Measurements from ENCODE around the gene LRRC7. TPM values are rescaled to one million over a fixed set of nuclear protein-coding genes. Genes with fewer than 3 reads are reported as not detected.

The LRRC7 gene
- total RNA-seq, result 1.7 TPM

DNA sequence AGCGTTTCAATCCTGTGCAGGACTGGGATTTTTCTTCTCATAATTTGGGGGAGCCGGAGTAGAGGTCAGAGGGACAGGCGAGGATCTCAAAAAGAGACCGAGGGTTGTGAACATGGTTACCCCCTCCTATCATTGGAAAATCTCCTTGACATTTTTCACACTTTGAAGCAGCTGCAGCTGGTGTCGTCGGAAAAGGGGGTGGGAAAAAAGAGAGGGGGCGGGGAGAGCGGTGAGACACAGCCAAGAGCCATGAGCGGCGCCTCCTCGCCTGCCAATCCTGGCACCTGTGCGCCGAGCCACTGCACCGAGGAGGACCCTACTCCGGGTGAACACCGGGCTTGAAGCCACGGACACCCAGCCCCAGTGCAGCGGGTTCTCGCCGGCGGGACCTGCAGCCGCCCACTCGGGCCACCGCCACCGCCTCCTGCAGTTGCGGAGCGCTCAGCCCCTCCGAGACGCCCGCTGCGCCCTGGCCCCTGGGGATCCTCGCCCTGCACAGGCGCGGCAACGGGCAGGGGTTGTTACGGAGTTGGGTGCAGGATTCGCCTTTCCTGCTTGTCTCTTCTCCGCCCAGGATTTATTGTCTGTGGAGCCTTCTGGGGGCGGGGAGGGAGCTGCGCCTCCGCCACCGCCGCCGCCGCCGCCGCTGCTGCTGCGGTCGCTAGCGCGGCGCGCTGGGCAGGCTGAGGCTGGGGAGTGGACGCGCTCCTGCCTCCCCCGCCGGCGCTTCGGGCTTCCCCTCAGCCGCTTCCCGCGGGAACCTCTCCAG, at the start of gene LRRC7:
TSS of gene LRRC7 (plus strand) at position 271 of the 769 bp plus-strand sequence. CDS start 718 bp downstream, outside the sequence.
- H3K27me3 ChIP-seq (ENCODE audit: insufficient read depth, low read length), result peaks cover 53% of the 10 kb centered on the region
- no peak within 1 kb of the TSS for H3K4me3 ChIP-seq (ENCODE audit: low read length)
- H3K9me3 ChIP-seq (ENCODE audit: low read depth, low read length), result no peaks in the 10 kb centered on the region
- H3K4me1 ChIP-seq (ENCODE audit: insufficient read depth, low read length), result no peaks in the 10 kb centered on the region

DNA sequence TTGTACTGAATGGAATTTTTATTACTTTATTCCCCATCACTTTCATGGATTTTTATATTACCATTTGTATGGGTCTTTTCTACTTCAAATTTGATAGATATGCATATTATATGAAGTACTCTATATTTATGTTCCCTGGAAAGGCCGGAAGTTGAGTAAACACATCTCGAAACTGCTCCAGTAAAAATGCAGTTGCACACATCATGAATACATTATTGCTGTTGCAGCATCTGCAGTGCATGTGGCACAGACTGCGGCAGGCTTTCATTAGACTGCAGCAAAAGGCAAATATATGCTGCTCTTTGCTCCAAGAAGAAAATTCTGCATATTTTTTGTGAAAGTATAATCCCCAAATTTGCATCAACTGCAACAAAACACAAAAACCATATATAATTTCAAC, 48.7 kb upstream of the LRRC7 start:
- Histone ChIP-seq H3K4me1 (ENCODE audit: insufficient read depth, low read length) (no peaks in the 10 kb centered on the region), H3K27me3 (ENCODE audit: insufficient read depth, low read length) (no peaks in the 10 kb centered on the region), H3K9me3 (ENCODE audit: low read depth, low read length) (no peaks in the 10 kb centered on the region), H3K4me3 (ENCODE audit: low read length) (no peak overlapping the region)

DNA sequence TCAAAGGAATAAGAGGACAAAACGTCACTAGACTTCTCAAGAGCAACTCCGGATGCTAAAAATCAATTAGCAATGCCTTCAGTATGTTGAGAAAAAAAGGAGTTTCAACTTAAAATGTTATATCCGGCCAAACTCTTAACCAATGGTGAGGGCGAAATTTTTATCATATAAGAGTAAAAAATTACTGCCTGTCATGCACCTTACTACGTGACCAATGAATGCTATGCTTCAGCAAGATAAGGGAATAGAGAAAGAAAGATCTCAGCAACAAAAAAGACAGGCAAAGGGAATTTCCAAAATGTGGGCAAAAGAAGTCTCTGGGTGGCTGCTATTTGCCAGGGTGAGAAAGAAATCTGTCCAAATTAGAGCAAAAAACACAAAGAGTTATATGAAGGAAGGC, 47.4 kb upstream of the LRRC7 start:
- H3K9me3 ChIP-seq (ENCODE audit: low read depth, low read length), result no peaks in the 10 kb centered on the region
- H3K4me1 ChIP-seq (ENCODE audit: insufficient read depth, low read length), result no peaks in the 10 kb centered on the region
- no peak overlapping the region for H3K4me3 ChIP-seq (ENCODE audit: low read length)
- no peaks in the 10 kb centered on the region for H3K27me3 ChIP-seq (ENCODE audit: insufficient read depth, low read length)

DNA sequence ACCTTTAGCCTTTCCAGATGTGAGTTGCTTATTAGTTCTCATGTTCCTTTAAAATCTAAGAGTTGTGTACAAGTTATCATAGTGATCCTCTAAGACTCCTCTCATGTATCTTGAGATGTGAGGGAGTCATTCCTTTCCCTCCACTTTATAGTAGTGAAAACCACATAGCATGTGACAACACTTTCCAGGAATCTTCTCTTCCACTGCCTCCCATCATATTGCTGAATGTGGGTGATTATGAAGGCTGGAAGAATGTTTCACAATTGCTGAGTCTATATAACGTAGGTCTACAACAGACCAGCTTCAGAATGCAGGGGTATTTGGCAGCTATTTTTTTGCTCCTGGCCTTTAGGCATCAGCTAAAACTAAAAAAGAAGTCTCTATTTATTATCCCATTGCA, 44.7 kb upstream of the LRRC7 start:
- H3K4me1 ChIP-seq (ENCODE audit: insufficient read depth, low read length), result no peaks in the 10 kb centered on the region
- no peak overlapping the region for H3K4me3 ChIP-seq (ENCODE audit: low read length)
- no peaks in the 10 kb centered on the region for H3K27me3 ChIP-seq (ENCODE audit: insufficient read depth, low read length)
- H3K9me3 ChIP-seq (ENCODE audit: low read depth, low read length), result no peaks in the 10 kb centered on the region

DNA sequence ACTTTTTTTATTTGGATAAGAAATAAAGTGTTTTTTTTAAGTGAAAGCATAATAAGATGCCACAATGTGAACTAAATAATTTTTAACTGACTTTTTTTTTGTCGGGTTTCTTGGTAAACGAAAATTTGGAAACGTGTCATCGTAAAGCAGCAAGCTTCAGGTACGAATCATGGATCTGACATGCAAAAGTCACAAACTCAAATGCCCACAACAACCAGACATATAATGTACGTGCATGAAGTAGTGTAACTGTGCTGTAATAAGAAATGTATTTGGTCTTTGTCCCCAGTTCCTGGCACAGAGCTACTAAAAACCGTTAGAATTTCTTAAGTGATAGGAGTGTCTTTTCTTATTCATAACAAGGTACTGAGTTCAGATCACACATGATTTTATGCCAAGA, 44.3 kb upstream of the LRRC7 start:
- H3K27me3 ChIP-seq (ENCODE audit: insufficient read depth, low read length), result no peaks in the 10 kb centered on the region
- no peaks in the 10 kb centered on the region for H3K9me3 ChIP-seq (ENCODE audit: low read depth, low read length)
- H3K4me1 ChIP-seq (ENCODE audit: insufficient read depth, low read length), result no peaks in the 10 kb centered on the region
- no peak overlapping the region for H3K4me3 ChIP-seq (ENCODE audit: low read length)

DNA sequence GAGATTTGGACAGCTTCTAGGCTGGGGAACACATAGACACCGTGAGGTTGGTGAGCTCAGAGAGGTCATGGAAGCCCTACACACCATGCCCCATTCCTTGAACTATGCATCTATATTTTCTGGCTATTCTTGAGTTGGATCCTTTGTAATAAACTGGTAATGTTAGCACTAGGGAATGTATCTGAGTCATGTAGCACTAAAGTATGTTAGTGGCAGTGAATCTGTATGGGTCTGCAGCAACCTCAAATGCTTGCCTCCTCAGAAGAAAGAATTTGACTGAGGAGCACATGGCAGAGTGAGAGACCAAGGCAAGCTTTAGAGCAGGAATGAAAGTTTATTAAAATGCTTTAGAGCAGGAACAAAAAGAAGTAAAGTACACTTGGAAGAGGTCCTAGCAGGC, 43.7 kb upstream of the LRRC7 start:
- no peaks in the 10 kb centered on the region for H3K4me1 ChIP-seq (ENCODE audit: insufficient read depth, low read length)
- H3K27me3 ChIP-seq (ENCODE audit: insufficient read depth, low read length), result no peaks in the 10 kb centered on the region
- H3K4me3 ChIP-seq (ENCODE audit: low read length), result no peak overlapping the region
- H3K9me3 ChIP-seq (ENCODE audit: low read depth, low read length), result no peaks in the 10 kb centered on the region

DNA sequence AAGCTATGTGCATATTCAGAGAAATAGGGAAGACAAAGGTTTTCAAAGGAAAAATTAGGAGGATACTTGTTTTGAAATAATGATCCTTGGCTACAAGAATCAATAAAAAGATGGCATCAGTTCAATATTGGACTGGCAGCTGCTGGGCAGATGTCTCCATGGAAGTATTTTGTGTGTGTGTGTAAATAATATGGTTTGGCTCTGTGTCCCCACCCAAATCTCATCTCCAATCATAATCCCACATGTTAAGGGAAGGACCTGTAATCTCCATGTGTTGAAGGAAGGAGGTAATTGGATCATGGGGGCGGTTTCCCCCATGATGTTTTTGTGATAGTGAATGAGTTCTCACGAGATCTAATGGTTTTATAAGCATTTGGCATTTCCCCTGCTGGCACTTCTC, 40.4 kb upstream of the LRRC7 start:
- Histone ChIP-seq H3K9me3 (ENCODE audit: low read depth, low read length) (no peaks in the 10 kb centered on the region), H3K4me3 (ENCODE audit: low read length) (no peak overlapping the region)

DNA sequence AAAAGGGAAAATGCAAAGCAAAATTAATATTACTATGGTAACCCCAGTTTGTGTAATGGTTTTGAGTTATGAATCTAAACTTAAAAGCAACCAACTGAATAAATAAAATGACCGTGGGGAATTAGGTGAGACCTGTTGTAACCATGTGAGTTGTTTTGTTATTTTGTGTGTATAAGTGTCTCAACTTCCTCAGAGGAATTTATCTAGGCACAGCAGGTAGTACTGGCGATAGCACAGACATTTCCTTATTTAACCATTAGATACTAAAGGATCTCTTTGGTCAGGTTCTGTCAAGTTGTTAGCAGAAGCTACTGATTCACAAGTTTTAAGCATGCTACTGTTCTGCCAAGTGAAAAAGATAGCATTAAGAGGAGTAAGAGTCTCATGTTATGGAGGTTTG, 39.3 kb upstream of the LRRC7 start:
- H3K4me3 ChIP-seq (ENCODE audit: low read length), result no peak overlapping the region

More for the DNA sequence above, 40.4 kb upstream of the LRRC7 start:
- Histone ChIP-seq H3K4me1 (ENCODE audit: insufficient read depth, low read length) (no peaks in the 10 kb centered on the region), H3K27me3 (ENCODE audit: insufficient read depth, low read length) (no peaks in the 10 kb centered on the region)

DNA sequence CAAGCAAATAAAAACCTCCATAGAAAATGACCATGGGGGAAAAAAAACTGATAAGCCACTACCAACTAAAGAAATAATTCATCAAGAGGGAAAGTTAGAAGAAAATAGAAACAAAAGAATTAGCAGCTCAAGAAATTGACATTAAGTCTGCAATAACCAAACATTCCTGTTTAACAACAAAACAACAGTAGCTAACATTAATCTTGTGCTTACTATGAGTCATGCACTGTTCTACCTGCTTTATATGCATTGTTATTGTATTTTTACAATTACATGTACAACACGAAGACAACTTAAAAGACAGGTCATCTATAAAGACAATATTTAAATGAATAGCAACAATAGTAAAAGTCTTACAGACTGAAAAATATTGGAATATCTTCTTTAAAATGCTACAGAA, 34.4 kb upstream of the LRRC7 start:
- Histone ChIP-seq H3K27me3 (ENCODE audit: insufficient read depth, low read length) (no peaks in the 10 kb centered on the region), H3K9me3 (ENCODE audit: low read depth, low read length) (no peaks in the 10 kb centered on the region), H3K4me1 (ENCODE audit: insufficient read depth, low read length) (no peaks in the 10 kb centered on the region), H3K4me3 (ENCODE audit: low read length) (no peak overlapping the region)

More for the DNA sequence above, 39.3 kb upstream of the LRRC7 start:
- Histone ChIP-seq H3K4me1 (ENCODE audit: insufficient read depth, low read length) (no peaks in the 10 kb centered on the region), H3K27me3 (ENCODE audit: insufficient read depth, low read length) (no peaks in the 10 kb centered on the region), H3K9me3 (ENCODE audit: low read depth, low read length) (no peaks in the 10 kb centered on the region)

DNA sequence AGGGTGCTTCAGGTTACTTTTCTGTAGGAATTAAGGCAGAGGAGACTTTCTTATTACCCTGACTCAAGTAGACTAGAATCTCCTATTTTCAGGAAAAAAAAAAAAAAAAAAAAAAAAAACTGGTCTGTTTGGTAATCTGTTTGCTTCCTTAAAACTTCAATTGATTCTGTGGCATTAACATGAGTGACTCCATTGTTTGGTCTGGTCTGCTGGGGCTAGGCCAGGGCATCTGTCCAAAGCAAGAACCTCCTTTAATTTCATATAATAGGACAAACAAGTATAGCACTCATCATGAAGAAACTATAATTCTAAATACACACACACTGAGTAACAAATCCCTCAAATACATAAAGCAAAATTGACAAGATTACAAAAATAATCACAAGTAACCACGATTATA, 32.9 kb upstream of the LRRC7 start:
- no peak overlapping the region for H3K4me3 ChIP-seq (ENCODE audit: low read length)

DNA sequence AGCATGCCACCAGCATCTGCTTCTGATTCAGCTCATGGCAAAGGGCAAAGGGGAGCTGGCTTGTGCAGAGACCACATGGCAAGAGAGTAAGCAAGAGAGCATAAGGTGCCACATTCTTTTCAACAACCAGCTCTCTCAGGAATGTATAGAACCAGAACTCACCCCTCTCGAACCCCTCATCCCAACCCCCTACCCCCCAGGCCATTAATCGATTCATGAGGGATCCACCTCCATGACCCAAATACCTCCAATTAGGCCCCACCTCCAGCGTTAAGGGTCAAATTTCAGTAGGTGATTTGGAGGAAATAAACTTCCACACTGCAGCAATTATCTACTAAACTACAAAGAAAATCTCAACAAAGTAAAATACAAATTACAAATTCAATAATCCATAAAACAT, 32.2 kb upstream of the LRRC7 start:
- Histone ChIP-seq H3K4me3 (ENCODE audit: low read length) (no peak overlapping the region), H3K9me3 (ENCODE audit: low read depth, low read length) (no peaks in the 10 kb centered on the region), H3K4me1 (ENCODE audit: insufficient read depth, low read length) (no peaks in the 10 kb centered on the region), H3K27me3 (ENCODE audit: insufficient read depth, low read length) (no peaks in the 10 kb centered on the region)

More for the DNA sequence above, 32.9 kb upstream of the LRRC7 start:
- no peaks in the 10 kb centered on the region for H3K4me1 ChIP-seq (ENCODE audit: insufficient read depth, low read length)
- H3K27me3 ChIP-seq (ENCODE audit: insufficient read depth, low read length), result no peaks in the 10 kb centered on the region
- no peaks in the 10 kb centered on the region for H3K9me3 ChIP-seq (ENCODE audit: low read depth, low read length)

DNA sequence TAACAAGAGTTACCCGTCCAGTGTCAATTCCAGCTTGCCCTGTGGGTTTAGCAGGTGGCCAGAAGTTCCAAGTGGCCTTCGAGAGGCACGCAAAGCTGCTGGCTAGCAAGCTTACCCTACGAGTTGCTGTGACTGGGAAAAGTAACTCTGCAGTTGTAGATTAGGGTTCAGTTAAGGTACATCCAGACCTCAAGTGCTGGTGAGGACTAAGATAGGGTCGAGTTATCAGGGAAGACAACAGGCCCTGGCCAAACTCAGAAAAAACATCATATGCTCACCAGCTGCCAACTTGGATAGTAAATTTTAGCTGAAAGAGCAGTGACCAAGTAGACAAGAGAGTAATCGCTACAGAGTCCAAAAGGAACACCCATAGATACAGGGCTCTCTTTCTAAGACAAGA, 27.7 kb upstream of the LRRC7 start:
- Histone ChIP-seq H3K4me1 (ENCODE audit: insufficient read depth, low read length) (no peaks in the 10 kb centered on the region), H3K4me3 (ENCODE audit: low read length) (no peak overlapping the region), H3K9me3 (ENCODE audit: low read depth, low read length) (no peaks in the 10 kb centered on the region), H3K27me3 (ENCODE audit: insufficient read depth, low read length) (no peaks in the 10 kb centered on the region)

DNA sequence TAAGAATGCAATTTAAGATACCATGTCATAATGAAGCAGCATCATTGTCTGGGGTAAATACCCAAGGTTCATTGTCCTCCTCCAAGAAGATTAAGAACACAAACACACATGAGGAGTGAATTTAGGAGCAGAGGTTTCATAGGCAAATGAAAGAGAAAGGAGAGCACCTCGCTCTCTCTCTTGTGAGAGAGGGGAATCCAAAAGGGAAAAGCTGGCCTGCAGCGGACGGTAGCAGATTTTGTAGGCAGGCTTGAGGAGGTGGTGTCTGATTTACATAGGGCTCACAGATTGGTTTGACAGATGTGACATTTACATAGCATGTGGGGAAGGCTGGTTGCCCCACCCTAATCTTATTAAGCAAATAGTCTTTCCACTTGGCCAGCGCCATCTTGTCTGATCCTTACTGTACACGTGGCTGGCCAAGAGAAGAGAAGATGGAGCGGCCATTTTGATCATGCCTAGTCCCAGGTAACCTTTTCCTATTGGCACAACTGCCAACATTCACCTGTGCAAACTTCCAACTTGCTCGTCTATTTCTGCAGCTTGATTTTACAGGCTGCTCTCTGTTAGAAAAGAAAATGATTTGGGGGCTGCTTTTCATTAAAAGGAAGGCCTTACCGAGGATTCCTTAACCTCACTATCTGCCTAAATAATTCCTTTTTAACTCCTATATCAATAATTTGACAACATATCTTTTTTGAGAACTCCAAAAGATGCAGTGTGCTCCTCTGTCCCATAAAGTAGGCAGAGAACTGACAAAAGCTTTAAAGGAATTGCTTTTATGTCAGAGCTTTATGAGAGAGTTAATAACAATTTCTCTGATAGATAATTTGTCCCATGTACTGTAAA, 16.0 kb upstream of the LRRC7 start:
- H3K27me3 ChIP-seq (ENCODE audit: insufficient read depth, low read length), result no peaks in the 10 kb centered on the region
- H3K4me1 ChIP-seq (ENCODE audit: insufficient read depth, low read length), result no peaks in the 10 kb centered on the region
- no peaks in the 10 kb centered on the region for H3K9me3 ChIP-seq (ENCODE audit: low read depth, low read length)
- H3K4me3 ChIP-seq (ENCODE audit: low read length), result no peak overlapping the region

DNA sequence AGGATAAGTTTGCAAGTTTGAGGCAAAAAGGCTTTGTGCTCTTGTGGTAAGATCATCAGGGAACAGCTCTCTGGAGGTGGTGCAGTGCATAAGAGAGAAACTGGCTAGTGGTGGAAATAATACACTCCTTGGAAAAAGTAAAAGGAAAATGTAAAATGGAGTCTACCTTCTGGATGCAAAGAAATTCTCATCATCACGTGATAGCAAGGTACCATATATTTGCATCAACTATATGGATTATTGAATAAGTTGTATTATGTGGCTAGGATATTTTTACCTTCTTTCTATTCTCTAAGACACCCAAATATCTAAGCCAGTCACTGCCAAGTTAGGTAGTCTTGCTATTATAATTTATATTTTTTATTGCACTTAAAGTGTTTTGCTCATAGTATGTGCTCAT, 14.0 kb upstream of the LRRC7 start:
- Histone ChIP-seq H3K27me3 (ENCODE audit: insufficient read depth, low read length) (no peaks in the 10 kb centered on the region), H3K9me3 (ENCODE audit: low read depth, low read length) (no peaks in the 10 kb centered on the region), H3K4me3 (ENCODE audit: low read length) (no peak overlapping the region), H3K4me1 (ENCODE audit: insufficient read depth, low read length) (no peaks in the 10 kb centered on the region)

DNA sequence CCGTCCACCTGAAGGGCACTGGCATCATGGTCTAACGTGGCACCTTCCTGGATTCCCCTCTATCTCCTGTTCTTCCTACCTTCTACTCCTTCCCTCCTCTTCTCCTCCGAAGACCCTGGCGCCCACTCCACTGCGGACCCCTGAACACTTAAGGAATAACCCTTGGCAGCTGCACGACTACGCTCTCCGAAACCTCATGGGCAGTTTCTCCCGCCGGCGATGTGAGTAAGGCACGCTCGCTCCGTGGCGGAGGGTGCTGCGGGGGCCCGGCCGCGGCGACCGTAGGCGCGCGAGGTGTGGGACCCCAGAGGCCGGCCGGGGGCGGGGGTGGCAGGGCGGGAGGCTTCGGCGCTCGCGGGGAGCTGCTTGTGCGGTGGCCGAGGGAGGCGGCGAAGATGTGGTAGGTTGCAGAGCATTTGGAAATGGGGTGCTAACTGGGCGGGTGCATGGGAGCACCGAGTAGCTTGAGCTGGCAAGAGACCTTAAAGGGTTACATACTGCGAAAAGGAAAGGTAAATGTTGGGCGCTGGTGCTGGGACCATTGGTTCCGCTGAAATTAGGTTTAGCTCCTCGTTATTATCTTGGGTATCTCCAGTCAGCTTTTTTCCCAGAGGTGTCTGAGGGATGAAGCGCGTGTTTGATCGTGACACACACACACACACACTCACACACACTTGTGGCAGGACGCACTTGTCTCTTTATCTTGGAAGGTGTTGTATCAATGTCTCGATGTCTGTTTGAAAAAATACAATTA, 876 bp downstream of the LRRC7 start:
- Histone ChIP-seq H3K9me3 (ENCODE audit: low read depth, low read length) (no peaks in the 10 kb centered on the region), H3K4me1 (ENCODE audit: insufficient read depth, low read length) (no peaks in the 10 kb centered on the region), H3K27me3 (ENCODE audit: insufficient read depth, low read length) (peaks cover 53% of the 10 kb centered on the region), H3K4me3 (ENCODE audit: low read length) (no peak overlapping the region)

Measured in mononuclear cell (primary cell).